ENCODE results near the gene LRCH4. TPM values are rescaled to one million over a fixed set of nuclear protein-coding genes. Genes with fewer than 3 reads are reported as not detected.
A peak's percentile ranks its signal among the peaks of the same experiment; 100 is the strongest.
"Not testable (repeated sequence)": the region's sequence is repeated elsewhere in the genome, so short reads cannot be mapped to it uniquely, and the experiment has no call there.

Gene LRCH4
- total RNA-seq, 4 donors from 2014 or later: 55.0 to 107 (median 76.6) TPM

DNA sequence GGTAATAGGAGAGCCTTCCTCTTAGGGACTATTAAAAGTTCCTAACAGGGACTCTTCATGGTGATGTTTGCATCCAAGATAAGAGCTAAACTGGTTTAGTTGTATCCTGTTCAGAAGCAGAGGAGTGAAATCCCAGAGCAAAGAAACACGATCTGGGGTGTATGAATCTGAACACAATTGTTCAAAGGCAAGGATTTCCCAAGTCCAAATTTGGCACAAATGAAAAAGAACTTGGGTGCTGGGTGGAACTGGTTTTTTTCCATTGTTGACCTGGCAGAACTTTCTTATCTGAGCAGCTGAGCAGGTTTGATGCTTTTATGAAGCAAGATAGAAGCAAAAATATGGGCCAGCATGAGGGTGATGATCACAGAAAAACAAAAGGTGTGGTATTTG is 41.0 kb downstream of the LRCH4 start:
- peak; percentile 32 for DNase-seq
- H3K27me3 ChIP-seq: no peaks in the 10 kb centered on the region
- H3K4me1 ChIP-seq: peaks cover 54 to 71% of the 10 kb centered on the region in 2 donors
- TF ChIP-seq POLR2A (IDR thresholded peaks at IDR 0.05): peak in 1 of 2 donors; percentile 46
- TF ChIP-seq, protein P1, sequence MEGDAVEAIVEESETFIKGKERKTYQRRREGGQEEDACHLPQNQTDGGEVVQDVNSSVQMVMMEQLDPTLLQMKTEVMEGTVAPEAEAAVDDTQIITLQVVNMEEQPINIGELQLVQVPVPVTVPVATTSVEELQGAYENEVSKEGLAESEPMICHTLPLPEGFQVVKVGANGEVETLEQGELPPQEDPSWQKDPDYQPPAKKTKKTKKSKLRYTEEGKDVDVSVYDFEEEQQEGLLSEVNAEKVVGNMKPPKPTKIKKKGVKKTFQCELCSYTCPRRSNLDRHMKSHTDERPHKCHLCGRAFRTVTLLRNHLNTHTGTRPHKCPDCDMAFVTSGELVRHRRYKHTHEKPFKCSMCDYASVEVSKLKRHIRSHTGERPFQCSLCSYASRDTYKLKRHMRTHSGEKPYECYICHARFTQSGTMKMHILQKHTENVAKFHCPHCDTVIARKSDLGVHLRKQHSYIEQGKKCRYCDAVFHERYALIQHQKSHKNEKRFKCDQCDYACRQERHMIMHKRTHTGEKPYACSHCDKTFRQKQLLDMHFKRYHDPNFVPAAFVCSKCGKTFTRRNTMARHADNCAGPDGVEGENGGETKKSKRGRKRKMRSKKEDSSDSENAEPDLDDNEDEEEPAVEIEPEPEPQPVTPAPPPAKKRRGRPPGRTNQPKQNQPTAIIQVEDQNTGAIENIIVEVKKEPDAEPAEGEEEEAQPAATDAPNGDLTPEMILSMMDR (IDR thresholded peaks at IDR 0.05): no peak
- WGBS, 2 donors: 3 to 4% methylated on average over 1 of the region's 1 CpG
- H3K4me3 ChIP-seq (replicated peaks in 1 of 3): no peak overlapping the region
- H3K36me3 ChIP-seq: no peaks in the 10 kb centered on the region
- intact Hi-C loops (cut with DNase I): no loop called here
- H3K27ac ChIP-seq: peak overlapping the region; percentile 96 to 99 (median 96)
- H3K9me3 ChIP-seq: no peaks in the 10 kb centered on the region

DNA sequence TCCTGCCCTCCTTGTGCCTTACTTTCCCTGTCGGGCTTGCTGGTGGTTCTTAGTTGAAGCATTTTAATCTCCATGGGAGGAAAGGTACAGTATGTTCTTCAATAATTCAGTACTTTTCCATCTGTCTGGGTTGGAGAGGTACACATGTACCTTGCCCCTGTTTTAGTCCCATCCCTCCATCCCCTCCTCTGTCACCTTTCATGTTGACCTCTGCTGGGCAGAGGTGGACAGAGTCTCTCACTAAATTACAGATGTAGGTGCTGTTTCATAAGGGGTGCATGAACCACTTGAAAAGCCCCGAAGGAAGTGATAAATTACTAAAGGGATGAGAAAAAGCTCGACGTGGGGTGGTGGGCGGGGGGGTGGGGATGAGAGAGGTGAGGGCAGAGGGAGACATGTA is 41.5 kb downstream of the LRCH4 start:
- intact Hi-C loops (cut with DNase I): no loop called here
- Histone ChIP-seq H3K9me3 (no peaks in the 10 kb centered on the region), H3K27ac (peak overlapping the region; percentile 96 to 99 (median 96)), H3K27me3 (no peaks in the 10 kb centered on the region), H3K36me3 (no peaks in the 10 kb centered on the region), H3K4me3 (replicated peaks in 1 of 3) (no peak overlapping the region), H3K4me1 (peaks cover 57 to 70% of the 10 kb centered on the region in 2 donors)
- no peak for TF ChIP-seq POLR2A (IDR thresholded peaks at IDR 0.05)
- TF ChIP-seq, protein P1 (IDR thresholded peaks at IDR 0.05): no peak
- 38 to 41% methylated on average over 5 of the region's 5 CpGs for WGBS, 2 donors
- DNase-seq: no peak

DNA sequence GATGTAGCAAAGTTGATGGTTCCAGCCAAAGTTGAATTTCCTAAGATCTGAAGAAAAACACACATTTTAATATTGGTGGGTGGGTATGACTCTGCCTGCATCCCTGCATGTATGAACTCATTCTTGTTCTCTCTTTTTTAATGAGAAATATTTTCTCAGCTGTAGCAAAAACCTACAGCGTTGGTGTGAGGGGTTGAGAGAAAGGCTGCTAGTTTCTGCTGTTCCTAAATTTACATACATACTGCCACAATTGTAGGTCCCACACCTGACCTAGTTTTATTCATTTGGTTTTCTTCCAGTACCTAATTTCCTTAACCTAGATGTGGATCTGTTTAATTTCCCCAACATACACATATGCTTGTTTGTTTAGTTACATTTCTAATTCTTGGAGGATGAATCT is 42.3 kb downstream of the LRCH4 start:
- H3K9me3 ChIP-seq: no peaks in the 10 kb centered on the region
- H3K4me1 ChIP-seq: peaks cover 55 to 62% of the 10 kb centered on the region in 2 donors
- H3K27ac ChIP-seq: peak overlapping the region in 2 of 3 donors; percentile 96 to 99
- DNase-seq: no peak
- no peaks in the 10 kb centered on the region for H3K36me3 ChIP-seq
- H3K27me3 ChIP-seq: no peaks in the 10 kb centered on the region
- no peak overlapping the region for H3K4me3 ChIP-seq (replicated peaks in 1 of 3)
- no peak for TF ChIP-seq POLR2A (IDR thresholded peaks at IDR 0.05)
- 59 to 74% methylated on average over 1 of the region's 1 CpG for WGBS, 2 donors
- intact Hi-C loops (cut with DNase I): no loop called here

DNA sequence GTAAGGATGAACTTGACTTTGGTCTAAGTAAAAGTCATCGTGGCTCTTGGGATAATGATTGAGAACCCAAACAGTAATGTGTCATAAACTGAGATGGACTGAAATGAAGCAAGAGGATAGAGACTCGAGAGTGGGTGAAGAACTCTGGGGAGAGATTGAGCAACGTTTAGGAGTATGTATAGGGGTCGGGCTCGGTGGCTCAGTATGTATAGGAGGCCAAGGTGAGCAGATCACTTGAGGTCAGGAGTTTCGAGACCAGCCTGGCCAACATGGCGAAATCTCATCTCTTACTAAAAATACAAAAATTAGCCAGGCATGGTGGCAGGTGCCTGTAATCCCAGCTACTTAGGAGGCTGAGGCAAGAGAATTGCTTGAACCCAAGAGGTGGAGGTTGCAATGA is 44.6 kb downstream of the LRCH4 start:
- WGBS, 2 donors: 83 to 85% methylated on average over 7 of the region's 7 CpGs
- H3K4me1 ChIP-seq: peaks cover 33 to 43% of the 10 kb centered on the region in 2 donors
- DNase-seq; H3K27ac ChIP-seq; H3K9me3 ChIP-seq; H3K36me3 ChIP-seq; H3K27me3 ChIP-seq; intact Hi-C loops (cut with DNase I); H3K4me3 ChIP-seq (replicated peaks in 1 of 3): not testable (repeated sequence)

DNA sequence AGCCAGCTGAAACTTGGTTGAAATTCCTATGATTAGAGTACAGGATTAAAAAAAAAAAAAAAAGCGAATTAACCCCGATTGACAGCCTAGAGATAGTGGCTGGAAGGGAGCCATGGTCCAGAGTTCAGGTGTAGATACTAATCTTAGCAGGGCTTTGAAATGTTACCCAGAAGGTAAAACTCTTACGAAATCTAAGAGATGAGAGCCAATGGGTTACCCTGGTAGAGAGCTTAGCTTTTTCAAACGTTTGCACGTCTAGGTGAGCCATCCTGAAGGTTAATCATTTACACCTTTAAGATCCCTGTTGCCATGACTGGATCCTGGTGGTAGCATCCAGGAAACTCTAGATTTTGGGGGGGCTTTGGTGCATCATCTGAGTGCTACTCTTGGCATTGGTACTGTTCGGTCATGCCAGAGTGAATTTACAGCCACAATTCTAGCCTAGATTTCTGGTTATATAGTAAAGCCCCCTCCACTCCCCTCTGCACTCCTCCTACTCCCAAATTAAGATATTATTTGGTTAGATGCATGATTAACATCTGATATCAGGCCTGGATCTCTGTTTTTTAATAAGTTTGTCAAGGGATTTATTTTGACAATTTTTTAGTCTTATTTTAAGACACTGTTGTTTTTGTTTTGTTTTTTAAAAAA is 45.7 kb downstream of the LRCH4 start:
- Histone ChIP-seq H3K4me3 (replicated peaks in 1 of 3) (peak overlapping the region in 2 of 3 donors; percentile 40 to 83), H3K27me3 (no peaks in the 10 kb centered on the region), H3K36me3 (no peaks in the 10 kb centered on the region), H3K27ac (peak overlapping the region in 1 of 3 donors; percentile 50), H3K4me1 (peaks cover 22 to 32% of the 10 kb centered on the region in 2 donors), H3K9me3 (no peaks in the 10 kb centered on the region)
- TF ChIP-seq, protein P1 (IDR thresholded peaks at IDR 0.05): no peak
- no peak for TF ChIP-seq POLR2A (IDR thresholded peaks at IDR 0.05)
- intact Hi-C loops (cut with DNase I): no loop called here
- DNase-seq: no peak
- WGBS, 2 donors: 35 to 36% methylated on average over 6 of the region's 6 CpGs

DNA sequence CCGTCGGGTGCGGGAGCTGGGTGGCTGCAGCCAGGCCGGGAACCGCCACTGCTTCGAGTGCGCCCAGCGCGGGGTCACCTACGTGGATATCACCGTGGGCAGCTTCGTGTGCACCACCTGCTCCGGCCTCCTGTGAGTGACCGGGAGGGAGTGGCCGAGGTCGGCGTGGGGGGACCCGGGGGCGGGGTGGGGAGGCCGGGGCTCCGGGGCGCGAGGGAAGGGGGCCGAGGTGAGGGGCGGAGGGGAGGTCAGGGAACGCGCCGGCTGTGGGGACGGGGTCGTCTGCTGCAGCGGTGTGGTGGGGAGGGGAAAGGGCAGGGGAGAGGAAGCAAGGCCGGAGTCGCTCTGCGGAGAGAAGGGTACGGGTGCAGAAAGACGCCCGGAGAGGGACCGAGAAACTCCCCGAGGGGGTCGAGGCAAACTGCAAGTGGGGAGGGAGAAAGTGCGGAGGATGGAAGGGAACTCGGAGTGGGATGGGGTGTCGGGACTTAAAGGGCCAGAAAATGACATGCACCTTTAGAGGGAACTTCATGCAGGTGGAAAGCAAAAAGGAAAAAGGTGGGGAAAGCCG is 46.4 kb downstream of the LRCH4 start:
- peaks cover 18 to 25% of the 10 kb centered on the region in 2 donors for H3K4me1 ChIP-seq
- H3K27me3 ChIP-seq: no peaks in the 10 kb centered on the region
- H3K4me3 ChIP-seq (replicated peaks in 1 of 3): peak overlapping the region in 2 of 3 donors; percentile 40 to 83
- TF ChIP-seq POLR2A (IDR thresholded peaks at IDR 0.05): no peak
- TF ChIP-seq, protein P1 (IDR thresholded peaks at IDR 0.05): no peak
- intact Hi-C loops (cut with DNase I): no loop called here
- DNase-seq: no peak
- H3K9me3 ChIP-seq: no peaks in the 10 kb centered on the region
- H3K36me3 ChIP-seq: no peaks in the 10 kb centered on the region
- H3K27ac ChIP-seq: peak overlapping the region in 2 of 3 donors; percentile 50 to 57
- 1% methylated on average over 24 to 34 of the region's 44 CpGs for WGBS, 2 donors

Measured in thyroid gland (tissue), 4 donors.